Fibroblast of lung (primary cell): ENCODE results near the gene RAD51AP1.

Experiments
- EZH2 ChIP-seq: IDR thresholded peaks from 2 replicates; pipeline ENCODE4 v1.5.1; 2012; ENCODE audit warnings: low read length, control low read depth, mild to moderate bottlenecking; ENCODE audit errors: missing control alignments
- TF ChIP-seq, protein P1 (sequence below), 2 donors: IDR thresholded peaks in 1 of 2; conservative IDR thresholded peaks in 1 of 2; 1 replicate in 1 of 2; 2 replicates in 1 of 2; pipeline ENCODE4 v1.5.1; 2011 to 2012; ENCODE audit warnings: low read length in 2 of 2, control low read depth in 1 of 2, inconsistent platforms in 1 of 2, low read depth in 1 of 2, mild to moderate bottlenecking in 1 of 2

DNA sequence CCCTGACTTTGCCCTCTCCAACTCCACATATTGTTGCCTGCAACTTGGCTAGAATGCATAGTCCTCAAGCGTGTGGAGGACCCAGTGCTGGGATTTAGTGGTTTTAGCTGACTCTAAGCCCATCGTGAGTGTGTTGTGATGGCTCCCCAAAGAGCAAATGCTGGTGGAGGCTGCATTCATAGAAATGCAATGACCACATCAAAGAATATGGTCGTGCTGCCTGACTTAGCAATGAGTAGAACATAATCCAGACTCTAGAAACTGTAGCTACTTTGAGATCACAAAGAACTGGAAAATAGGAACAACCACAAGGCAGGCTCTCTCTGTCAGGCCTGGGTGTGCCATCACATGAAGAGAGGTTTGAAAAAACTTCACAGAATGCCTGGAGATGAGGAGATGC is 24.6 kb downstream of the RAD51AP1 start:
- TF ChIP-seq, protein P1, sequence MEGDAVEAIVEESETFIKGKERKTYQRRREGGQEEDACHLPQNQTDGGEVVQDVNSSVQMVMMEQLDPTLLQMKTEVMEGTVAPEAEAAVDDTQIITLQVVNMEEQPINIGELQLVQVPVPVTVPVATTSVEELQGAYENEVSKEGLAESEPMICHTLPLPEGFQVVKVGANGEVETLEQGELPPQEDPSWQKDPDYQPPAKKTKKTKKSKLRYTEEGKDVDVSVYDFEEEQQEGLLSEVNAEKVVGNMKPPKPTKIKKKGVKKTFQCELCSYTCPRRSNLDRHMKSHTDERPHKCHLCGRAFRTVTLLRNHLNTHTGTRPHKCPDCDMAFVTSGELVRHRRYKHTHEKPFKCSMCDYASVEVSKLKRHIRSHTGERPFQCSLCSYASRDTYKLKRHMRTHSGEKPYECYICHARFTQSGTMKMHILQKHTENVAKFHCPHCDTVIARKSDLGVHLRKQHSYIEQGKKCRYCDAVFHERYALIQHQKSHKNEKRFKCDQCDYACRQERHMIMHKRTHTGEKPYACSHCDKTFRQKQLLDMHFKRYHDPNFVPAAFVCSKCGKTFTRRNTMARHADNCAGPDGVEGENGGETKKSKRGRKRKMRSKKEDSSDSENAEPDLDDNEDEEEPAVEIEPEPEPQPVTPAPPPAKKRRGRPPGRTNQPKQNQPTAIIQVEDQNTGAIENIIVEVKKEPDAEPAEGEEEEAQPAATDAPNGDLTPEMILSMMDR (conservative IDR thresholded peaks at IDR 0.05 in 1 of 2, IDR thresholded peaks at IDR 0.05 in 1 of 2; ENCODE audit: low read depth in 1 of 2, low read length in 2 of 2), result no peak
- TF ChIP-seq EZH2, result no peak
